GM10847 (cell line): ENCODE results near the gene EDN3.

Experiments used
- POLR2A ChIP-seq: IDR thresholded peaks from 2 replicates; pipeline ENCODE4 v1.6.1; 2011; ENCODE audit not compliant: insufficient read length; ENCODE audit errors: extremely low read depth

Gene EDN3

GRCh38 chr20:59323731-59324130 is 23.3 kb downstream of the EDN3 start:
- TF ChIP-seq POLR2A = no peak

GRCh38 chr20:59324521-59325141 is 24.2 kb downstream of the EDN3 start:
- no peak for TF ChIP-seq POLR2A

GRCh38 chr20:59325142-59325523 is 24.7 kb downstream of the EDN3 start:
- TF ChIP-seq POLR2A = no peak

- TF ChIP-seq POLR2A = no peak
Measured at GRCh38 chr20:59326188-59326587, 25.8 kb downstream of the EDN3 start.

- no peak for TF ChIP-seq POLR2A
Measured at GRCh38 chr20:59328071-59328470, 27.7 kb downstream of the EDN3 start.

DNA sequence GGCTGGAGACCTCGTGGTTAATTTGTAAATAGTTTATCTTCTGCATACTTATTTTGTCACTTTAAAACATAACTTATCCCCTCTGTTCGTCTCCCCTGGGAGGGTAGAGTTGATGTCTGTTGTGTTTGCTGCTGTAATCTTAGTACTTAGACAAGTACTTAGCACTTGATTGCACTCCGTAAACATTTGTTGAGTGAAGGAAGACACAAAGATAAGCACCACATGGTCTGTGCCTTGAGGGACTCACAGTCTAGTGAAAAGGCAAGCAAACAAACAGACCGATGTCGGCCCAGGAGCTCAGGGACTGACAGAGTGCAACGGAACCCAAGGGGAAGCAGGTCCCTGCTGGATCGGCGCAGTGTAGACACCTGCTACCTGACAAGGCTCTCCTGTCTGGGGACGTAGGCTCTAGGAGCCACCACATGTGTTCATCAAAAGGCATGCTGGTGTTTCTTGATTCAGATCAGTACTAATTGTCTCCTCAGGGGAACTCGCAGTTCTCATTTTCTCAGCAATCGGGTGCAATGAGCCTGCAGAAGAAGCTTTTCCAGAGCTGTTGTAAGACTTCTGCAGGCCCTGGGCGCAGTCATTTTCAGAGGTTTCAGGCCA is 31.4 kb downstream of the EDN3 start:
- no peak for TF ChIP-seq POLR2A

DNA sequence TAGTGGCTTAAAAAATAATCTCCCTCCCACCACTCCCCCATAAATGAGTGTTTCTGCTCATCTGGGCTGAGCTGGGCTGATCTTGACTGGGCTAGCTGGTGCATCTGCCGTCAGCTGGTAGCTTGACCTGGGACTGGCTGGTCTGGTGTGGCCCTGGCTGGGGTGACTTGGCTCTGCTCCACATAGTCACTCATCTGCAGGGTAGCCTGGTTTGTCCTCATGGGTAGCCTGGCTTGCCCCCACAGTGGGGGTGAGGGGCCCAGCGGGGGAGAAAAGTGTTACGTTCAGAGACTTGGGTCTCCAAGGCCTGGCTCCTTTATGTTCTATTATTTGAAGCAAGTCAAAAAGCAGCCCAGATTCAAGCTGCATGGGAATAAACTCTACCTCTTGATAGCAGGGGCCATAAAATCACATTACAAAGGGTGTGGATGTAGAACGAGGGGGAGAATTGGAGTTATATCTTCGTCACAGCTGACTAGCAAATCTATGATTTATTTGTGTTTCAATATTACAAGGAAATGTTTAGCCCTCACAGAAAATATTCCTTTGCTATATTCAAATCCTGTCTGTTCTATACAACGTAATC is 32.9 kb downstream of the EDN3 start:
- no peak for TF ChIP-seq POLR2A

- no peak for TF ChIP-seq POLR2A
Measured at GRCh38 chr20:59333951-59334350, 33.5 kb downstream of the EDN3 start.

- TF ChIP-seq POLR2A = no peak
Measured at GRCh38 chr20:59334651-59335300, 34.4 kb downstream of the EDN3 start.

DNA sequence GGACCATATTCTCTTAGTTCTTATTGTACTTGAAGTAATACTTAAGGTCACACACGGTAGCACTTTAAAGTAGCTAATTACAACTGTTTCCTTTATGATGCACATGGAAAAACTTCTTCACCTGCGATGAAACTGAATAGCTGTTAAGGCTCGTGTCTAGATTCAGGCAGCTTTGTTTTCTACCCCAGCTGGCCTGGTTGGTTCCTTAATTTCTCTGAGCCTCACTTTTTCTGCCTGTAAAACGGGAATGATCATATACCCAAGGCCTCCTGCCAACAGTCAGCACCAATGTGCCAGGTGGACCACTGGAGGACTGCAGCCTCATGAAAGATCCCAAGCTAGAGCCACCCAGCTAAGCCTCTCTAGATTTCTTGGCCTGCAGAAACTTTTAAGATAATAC is 35.0 kb downstream of the EDN3 start:
- TF ChIP-seq POLR2A = no peak

DNA sequence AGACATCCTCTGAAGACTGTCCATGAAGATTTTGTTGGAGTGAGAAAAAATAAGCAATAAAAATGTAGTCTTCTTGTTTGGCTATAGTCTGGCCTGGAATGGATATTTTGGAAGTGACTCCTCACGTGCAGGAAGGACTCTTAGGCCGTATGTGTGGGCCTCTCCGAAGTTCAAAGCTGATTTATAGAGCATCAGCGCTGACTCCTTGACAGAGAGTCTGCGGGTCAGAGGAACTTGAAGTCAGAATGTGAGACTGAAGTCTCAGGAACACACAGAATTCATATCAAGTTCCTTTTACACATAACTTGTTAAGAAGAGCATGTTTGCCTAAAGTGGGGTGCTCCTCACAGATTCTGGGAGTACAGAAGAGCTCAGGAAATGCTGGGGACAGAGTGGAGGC is 36.1 kb downstream of the EDN3 start:
- no peak for TF ChIP-seq POLR2A

- TF ChIP-seq POLR2A = no peak
Measured at GRCh38 chr20:59340201-59340885, 39.9 kb downstream of the EDN3 start.

DNA sequence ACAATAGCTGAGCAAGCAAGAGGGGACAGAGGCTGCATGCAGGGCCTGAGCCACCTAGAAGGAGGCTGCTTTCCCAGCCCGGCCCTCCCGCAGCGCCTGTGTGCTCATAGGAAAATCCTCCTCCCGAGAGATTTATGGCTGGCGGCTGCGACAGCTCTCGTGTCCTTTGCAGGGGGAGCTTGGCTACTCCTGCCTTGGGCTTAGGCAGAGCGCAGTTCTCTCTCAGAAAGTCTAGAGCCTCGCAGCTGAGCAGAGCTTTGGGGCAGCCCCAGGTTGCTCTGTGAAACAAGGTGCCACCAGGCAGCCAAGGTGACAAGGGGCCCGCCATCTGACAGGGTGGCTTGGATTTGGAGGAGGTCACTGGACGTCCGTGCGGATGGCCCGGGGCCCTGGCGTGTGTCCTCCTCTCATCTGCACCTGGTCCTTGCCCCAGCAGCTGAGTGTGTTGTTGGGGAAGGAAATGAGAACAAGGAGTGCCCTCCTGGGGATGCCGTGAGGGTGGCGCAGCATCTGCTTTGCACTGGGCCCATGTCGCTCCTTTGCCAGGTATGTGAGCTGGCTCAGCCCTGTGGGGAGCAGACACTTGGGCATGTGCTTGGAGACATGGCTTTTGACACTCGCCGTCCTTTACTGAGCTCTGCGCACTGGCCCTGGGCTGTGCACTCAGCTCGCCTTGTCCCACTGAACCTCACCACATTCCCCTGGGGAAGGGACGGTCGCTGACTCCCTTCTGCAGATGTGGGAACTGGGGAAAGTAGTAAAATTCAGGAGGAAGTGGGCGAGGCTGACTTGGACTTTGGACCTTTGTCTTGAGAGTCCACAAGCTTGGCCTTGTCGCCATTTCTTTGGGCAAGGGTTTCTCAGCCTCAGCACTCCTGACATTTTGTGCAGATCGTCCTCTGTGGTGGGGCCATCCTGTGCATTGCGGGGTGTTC is 41.9 kb downstream of the EDN3 start:
- no peak for TF ChIP-seq POLR2A

GRCh38 chr20:59346061-59346460 is 45.6 kb downstream of the EDN3 start:
- TF ChIP-seq POLR2A = no peak

- no peak for TF ChIP-seq POLR2A
Measured at GRCh38 chr20:59349277-59349676, 48.9 kb downstream of the EDN3 start.
